ENCODE results near the gene PSMA7.
"Not testable (repeated sequence)": the region's sequence is repeated elsewhere in the genome, so short reads cannot be mapped to it uniquely, and the experiment has no call there.

Gene PSMA7

DNA sequence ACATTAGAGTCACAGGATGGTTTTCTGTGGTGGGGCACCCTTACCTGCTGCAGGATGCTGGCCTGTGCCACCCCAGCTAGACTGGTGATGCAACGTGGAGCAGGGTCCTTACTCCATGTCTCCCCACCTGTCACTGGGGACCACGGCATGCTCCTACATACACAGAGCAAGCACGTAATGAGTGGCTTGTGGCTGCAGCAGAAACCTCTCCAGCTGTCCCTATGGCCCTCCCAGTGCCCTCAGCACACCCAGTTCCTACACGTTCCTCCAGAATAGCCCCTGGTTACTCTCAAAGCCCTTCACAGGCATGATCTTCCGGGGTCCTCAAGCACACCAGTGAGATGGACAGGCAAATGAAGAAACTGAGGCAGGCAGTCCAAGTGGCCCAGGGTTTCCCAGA lies 24.1 kb downstream of the PSMA7 start:
- no peak for DNase-seq (ENCODE audit: low spot score)

DNA sequence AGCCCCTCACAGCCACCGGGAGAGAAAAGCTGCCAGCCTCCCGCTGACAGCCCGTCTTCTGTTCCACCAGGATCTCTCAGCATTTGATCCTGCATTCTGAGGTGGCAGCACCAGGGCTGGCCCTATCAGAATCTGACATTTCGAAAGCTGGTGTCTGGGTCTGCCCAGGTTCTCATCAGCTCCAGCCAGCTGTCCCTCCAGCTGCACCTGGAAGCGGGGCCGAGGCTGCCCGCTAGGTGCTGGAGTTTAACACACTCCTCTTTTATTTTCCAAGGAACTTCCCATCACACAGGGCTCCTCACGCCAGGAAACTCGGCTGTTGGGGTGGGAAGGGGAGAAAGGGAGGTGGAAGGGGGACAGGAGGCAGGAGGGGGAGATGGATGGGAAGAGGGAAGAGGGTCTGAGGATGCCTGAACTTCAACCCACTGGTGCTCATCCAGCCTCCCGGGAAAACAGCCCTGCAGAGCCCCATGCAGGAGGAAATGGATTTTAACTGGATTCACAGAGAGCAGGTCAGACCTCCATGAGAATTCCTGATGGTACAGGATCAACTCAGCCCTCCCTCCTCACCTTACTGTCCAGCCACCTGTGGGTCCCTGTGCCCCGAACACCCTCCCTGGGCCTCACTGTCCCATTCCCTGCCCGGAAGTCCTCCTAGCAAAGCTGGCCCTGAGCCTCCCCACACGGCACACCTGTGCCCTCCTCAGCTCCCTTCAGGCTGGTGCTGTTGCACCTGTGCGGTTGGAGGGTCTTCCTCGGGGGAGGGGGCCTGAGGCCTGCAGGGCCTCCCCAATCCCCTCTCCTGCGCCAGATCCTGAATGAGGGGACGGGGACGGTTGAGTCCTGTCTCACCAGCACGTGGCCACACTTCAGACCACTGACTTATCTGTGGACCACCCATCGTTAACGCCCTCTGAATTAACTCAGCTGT lies 24.8 kb downstream of the PSMA7 start:
- DNase-seq (ENCODE audit: low spot score): no peak

DNA sequence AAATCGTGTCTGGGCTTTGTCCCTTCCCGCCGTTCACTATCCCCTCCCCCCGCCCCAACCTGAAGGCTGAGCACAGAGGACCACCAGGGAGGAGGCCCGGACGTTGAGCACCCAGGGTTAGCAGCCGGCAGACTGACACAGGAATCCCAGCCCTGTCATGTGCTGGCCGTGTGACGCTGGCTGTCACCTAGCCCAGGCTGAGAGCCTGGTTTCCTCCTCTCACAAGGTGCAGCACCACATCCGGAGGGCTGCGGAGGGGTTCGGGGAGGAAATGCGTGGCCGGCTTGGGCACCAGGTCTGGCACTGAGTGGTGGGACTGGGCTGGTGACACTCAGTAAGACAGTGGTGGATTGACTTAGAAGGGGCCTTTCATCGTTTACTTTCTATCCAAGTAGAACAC lies 25.5 kb downstream of the PSMA7 start:
- no peak for DNase-seq (ENCODE audit: low spot score)

DNA sequence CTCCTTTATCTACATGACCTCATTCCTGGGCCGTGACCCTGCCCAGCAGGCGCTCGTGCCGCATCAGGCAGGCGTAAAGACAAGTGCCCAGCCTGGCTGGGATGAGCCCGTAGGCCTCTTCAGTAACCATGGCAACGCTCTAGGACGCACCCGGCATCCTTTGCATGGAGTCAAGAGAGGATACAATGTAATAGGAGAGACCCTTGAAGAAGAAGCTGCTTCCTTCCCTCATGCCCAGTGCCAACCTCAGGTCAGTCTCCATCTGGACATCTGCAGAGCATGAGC lies 25.9 kb downstream of the PSMA7 start:
- DNase-seq (ENCODE audit: low spot score): no peak

DNA sequence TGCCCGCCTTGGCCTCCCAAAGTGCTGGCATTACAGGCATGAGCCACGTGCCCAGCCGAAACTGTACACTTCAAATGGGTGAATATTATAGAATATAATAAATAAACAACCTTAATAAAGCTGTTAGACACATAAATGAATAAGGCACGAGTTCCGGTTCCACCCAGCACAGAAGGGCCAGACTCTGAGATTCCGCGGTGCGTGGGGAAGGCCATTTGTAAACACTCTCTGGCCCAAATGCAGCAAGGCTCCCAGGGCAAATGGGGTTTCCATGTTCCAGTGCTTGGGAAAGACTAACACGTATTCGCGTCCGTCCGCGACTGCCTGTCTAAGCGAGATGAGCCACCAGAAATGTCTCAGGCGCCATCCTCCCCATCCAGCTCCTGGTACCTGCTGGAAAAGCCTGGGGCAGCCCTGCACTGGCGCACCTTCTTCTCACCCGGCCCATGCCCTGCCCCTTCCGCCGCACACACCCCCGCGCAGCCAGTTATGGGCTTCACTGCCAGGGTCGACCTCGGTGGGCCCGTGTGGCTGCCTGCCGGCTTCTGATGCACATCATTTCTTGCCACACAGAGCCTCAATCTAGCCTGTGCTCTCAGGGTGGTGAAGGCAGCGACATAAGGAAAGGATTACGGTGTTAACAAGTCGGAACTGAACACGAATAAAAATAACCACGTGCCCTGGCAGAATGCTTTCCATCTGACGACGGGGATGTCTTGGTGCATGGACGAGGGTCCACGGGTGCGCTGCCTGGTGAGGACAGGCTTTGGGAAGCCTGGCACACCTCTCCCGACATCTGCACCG lies 26.4 kb downstream of the PSMA7 start:
- DNase-seq (ENCODE audit: low spot score): no peak

DNA sequence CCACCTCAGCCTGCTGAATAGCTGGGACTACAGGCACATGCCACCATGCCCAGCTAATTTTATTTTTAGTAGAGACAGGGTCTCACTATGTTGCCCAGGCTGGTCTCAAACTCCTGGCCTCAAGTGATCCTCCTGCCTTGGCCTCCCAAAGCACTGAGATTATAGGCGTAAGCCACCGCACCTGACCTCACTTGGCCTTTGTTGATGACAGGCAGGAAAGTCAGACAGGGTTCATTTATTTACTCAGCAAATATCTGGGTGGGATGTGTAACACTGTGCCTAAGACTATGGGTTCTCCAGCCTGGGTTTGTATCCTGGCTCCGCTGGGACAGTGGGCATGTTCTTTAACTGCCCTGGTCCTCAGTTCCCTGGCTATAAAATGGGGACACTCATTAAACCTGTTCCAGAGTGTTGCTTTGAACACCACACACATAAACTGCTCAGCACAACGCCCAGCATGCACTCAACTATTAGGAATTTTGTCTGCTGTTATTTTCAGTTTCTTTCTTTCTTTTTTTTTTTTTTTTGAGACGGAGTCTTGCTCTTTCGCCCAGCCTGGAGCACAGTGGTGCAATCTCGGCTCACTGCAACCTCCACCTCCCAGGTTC lies 27.3 kb downstream of the PSMA7 start:
- not testable (repeated sequence) for DNase-seq (ENCODE audit: low spot score)

DNA sequence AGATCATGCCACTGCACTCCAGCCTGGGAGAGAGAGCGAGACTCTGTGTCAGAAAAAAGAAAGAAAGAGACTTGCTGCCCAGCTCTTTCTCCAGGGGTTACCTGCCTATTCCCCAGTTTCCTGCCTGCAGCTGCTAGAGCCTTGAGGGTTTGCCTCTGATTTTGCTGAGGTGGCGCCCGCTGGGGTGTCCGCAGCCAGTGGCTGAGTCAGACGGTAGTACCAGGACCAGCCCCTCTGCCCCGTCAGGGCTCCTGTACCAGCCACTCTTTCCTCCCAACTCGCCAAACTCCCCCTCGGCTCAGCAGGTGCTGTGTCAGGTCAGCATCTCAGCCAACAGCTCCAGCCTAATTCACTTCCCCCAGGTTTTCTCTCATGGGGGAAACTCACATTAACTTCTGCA lies 28.3 kb downstream of the PSMA7 start:
- no peak for DNase-seq (ENCODE audit: low spot score)

DNA sequence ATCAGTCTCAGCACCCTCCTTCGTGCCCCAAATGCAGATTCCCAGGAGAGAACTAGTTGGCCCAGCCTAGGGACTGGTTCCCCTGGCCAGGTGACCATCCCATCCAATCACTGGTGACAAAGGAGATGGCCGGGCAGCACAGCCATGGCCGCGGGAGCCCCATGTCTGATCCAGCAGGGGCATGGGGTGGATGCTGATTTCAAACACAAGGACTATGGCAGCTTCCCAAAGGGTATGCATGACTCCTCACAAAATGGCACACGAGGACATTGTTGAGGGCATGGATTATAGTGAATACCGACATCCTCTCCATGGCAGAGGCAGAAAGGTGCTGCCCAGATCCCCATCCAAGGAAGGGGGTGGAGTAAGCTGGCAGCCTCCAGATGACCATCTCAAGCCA lies 30.8 kb downstream of the PSMA7 start:
- no peak for DNase-seq (ENCODE audit: low spot score)

DNA sequence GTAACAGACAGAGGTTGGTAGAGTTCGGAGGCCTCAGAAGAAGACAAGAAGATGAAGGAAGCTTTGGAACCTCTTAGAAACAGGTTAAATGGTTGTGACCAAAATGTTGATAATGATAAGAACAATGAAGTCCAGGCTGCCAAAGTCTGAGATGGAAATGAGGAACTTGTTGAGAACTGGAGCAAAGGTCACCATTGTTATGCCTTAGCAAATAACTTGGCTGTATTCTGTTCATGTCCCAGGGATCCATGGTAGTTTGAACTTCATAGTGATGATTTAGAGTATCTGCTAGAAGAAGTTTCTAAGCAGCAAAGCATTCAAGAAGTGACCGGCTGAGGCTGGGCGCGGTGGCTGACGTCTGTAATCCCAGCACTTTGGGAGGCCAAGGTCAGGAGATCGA lies 32.0 kb downstream of the PSMA7 start:
- no peak for DNase-seq (ENCODE audit: low spot score)

DNA sequence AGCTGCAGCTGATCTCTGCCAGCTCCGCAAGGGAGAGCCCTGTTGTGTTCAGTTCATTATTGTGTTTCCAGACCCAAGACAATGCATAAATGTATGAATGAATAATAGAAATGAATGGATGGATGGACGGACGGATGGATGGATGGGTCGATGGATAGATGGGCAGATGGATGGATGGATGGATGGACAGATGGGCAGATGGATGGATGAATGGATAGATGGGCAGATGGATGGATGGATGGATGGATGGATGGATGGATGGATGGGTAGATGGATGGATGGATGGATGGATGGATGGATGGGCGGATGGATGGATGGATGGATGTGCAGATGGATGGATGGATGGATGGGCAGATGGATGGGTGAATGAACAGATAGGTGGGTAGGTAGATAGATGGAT lies 37.6 kb downstream of the PSMA7 start:
- DNase-seq (ENCODE audit: low spot score): no peak

DNA sequence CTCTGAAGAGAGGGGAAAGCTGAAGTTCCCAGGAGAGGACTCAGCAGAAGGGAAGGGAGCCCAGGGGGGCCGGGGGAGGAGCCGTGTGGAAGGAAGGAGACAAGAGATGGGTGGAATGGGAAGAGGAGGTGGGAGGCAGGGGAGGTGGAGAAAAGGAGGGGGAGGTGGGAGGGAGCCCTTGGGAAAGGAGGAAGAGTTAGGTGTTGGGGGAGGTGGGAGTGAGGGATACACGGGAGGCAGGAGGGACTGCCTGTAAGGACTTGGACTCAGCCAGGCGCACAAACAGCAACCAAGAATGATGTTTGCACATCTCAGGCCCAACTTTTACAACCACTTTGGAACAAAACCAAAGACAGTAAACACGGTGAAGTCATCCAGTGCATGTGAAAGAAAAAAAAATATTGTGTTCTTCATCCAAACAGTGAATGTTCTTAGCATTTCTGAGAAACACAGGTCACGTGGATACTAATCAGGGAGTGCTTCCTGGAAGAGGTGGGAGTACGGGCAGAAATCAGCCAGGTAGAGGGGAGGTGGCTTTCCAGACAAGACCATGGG lies 38.3 kb downstream of the PSMA7 start:
- no peak for DNase-seq (ENCODE audit: low spot score)

DNA sequence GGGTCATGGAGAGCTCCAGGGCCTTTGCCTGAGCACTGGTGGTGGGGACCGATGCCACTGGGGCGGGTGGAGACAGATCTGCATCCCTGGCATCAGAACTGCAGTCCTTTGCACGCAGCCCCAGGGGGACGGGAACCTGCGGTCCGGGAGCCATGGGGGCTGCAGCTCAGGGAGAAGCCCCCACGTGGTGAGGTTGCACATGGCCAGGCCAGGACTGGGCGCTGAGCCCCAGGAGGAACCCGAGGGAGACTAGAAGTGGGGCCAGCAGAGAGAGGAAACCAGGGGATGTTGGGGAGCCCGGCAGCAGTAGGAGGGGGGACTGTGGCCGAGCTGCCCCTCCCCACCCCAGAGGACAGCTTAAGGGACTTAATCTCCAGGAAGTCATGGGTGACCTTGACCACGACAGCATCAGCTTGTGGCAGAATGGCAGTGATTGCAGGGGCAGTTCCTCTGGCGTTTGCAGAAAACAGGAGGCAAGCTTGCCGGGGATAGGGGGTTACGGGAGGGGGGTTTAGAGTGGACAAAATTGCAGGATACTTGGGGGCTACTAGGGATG lies 38.9 kb downstream of the PSMA7 start:
- DNase-seq (ENCODE audit: low spot score): no peak

DNA sequence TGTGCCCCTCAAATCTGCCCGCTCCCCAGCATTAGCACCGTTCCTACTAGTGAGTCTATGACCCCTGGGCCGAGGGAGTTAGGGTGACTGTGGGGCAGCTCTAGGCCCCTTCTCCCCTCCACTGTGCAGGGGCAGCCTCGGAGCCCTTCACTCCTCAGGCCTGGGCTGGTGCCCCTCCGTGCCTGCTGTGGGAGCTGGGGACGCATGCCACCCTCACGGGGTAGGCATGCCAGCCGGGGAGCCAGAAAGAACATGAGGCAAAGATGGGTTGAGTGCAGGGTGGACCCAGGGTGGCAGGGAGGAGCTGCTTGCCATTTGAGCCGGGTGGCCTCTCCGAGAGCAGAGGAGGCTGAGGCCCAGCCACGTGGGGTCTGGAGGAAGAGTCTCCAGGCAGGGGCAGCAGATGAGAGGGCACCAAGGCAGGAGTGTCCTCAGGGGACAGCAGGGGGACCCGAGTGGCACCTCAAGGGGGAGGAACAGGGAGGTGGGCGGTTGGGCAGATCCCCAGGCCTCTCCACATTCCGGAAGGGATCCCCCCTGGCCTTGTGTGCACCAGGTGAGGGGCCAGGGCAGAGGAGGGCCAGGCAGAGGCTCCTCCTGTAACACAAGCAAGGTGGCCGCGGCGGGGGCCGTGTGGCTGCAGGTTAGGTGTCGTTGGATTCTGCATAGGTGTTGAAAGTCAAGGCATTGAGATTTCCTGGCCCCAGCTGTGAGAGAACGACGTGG lies 39.5 kb downstream of the PSMA7 start:
- no peak for DNase-seq (ENCODE audit: low spot score)

DNA sequence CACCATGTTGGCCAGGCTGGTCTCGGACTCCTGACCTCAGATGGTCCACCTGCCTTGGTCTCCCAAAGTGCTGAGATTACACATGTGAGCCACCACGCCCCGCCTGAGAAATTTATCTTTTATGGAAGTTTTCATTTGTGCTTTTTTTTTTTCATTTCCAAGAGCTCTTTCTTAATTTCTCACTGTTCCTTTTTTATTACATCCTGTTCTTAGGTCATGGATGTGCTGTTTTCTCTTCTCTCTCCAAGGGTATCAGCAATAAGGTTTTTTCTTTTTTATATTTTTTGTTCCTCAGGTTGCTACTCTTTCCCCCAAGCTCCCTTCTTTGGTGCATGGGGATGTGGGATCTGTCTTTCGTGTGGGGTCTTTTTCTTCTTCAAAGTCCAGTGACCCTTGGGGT lies 42.1 kb downstream of the PSMA7 start:
- no peak for DNase-seq (ENCODE audit: low spot score)

DNA sequence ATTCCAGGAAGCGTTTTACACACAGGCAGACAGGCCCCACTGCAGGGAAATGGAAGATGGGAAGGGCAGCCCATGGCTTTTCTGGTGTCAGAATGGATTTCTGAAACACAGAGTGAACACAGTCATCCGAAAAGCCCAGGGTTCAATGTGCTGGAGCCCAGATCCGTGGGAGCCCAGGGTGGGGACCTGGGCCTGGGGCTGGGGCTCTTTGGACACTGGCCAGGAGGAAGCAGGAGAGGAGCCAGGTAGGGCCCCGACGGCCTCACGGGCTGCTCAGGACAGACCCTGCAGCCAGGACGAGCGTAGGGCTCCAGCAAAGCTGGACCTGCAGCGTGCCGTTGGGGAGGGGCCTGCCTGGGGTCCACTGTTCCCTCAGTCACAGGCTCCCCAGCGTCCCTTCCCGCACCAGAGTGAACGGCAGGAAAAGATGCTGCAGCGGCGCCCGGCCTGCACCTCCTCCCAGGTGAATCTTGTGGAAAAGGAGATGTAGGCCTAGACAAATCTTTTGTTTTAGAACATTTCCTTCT lies 45.2 kb downstream of the PSMA7 start:
- DNase-seq (ENCODE audit: low spot score): no peak

DNA sequence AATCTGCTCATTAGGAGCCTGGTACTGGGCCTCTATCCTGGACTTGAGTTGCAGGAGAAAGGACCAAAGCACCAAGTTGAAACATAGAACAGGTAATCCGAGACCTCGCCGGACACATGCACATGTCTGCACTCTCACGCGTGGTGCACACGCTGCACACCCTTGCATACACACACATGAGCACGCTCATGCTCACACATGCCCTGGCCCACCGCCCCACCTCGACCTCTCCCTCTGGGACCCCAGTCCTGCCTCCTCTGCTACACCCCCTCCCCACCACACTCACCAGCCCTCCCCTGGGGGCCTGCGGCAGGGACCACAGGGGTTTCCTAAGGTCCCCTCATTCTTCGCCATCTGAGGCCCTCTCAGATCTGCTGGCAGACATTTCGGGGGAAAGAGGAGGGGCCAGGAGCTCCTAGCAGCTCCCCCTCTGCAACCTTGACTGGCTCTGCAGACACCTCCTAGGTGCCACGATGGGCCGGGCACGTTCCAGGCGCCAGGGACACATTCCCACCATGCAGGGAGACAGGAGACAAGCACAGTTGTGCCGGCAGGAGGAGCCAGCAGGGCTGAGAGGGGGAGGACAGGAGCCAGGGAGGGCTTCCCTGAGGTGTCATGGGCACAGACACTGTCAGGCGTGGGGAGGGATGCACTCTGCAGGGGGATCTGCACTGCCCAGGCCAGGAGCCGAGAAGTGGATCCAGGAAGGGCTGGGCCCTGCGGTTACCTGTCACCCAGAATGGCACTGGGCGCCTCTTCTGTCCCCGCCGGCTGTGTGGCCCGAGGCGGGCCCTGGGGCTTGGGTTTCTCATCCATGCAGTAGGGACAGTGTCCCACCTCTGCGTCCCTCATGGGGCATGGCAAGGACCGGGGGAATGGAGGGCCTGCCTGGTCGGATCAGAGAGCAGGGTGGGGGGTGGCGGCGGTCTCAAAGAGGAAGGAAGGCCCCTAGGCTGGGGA lies 46.5 kb downstream of the PSMA7 start:
- DNase-seq (ENCODE audit: low spot score): no peak

DNA sequence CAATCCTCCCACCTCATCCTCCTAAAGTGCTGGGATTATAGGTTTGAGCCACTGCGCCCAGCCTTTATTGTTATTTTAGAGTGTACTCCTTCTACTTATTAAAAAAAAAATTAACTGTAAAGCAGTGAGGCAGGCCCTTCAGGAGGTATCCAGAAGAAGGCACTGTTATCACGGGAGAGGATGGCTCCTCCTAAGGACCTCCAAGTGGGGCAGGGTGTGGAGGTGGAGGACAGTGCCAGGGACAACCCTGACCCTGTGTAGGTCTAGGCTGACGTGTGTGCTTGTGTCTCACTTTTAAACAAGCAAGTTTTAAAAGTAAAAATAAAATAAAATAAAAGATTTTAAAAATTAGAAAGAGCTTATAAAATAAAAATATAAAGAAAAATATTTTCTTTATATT lies 53.8 kb downstream of the PSMA7 start:
- no peak for DNase-seq (ENCODE audit: low spot score)

DNA sequence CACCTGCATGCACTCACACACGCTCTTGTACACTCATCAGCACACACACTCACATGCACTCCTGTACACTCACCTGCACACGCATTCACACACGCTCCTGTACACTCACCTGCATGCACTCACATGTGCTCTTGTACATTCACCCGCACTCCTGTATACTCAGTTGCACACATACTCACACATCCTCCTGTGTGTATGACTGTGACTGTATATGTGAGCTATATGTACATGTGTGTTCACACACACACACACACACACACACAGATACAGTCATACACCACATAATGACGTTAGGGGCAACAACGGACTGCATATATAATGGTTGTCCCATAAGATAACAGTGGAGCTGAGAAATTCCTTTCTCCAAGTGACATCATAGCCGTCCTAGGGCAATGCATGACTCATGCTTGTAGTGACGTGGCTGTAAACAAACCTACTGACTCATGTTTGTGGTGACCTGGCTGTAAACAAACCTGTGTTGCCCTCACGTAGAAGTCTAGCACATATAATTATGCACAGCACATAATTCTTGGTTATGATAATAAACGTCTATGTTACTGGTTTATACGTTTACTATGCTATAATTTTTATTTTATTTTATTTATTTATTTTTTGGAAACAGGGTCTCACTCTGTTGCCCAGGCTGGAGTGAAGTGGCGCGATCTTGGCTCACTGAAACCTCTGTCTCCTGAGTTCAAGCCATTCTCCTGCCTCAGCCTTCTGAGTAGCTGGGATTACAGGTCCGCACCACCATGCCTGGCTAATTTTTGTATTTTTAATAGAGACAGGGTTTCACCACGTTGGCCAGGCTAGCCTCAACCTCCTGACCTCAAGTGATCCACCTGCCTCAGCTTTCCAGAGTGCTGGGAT lies 54.7 kb downstream of the PSMA7 start:
- peak; percentile 20 for DNase-seq (ENCODE audit: low spot score)

DNA sequence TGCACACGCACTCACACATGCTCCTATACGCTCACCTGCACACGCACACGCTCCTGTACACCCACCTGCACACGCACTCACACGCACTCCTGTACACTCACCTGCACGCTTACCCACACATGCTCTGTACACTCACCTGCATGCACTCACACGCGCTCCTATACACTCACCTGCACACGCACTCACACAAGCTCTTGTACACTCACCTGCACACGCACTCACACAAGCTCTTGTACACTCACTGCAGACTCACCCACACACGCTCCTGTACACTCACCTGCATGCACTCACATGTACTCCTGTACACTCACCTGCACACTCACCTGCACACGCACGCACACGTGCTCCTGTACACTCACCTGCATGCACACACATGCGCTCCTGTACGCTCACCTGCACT lies 55.6 kb downstream of the PSMA7 start:
- no peak for DNase-seq (ENCODE audit: low spot score)

All from NAMALWA (cell line).